Heart left ventricle (tissue), 13 donors: ENCODE results near the gene SCRN2.

Experiments used
- POLR2A ChIP-seq, 2 donors: fragments of 450-650 bp; IDR thresholded peaks; one replicate each; pipeline ENCODE4 v1.6.1; 2017; ENCODE audit warnings: antibody characterized with exemption in 2 of 2, mild to moderate bottlenecking in 2 of 2, moderate library complexity in 2 of 2
- TF ChIP-seq, protein P1 (sequence below), 12 donors: fragments of 200-600 bp; sonication (generic) in 4 of 12; IDR thresholded peaks; one replicate each; pipeline versions ENCODE4 v1.5.0 to v1.8.0; 2018 to 2022; ENCODE audit warnings: antibody characterized with exemption in 12 of 12, mild to moderate bottlenecking in 5 of 12
- donor health status: ischemic (EF 13 %, LVEDD 7.1; RV severe dilation, severe dysfunction).
- donor health status: DM: no; HTN: yes; CAD: no.
- donor health status: DM: no; HTN: no; CAD: no.
- donor health status: ischemic (EF 25% LVEDD 6.9; RV normal size, moderate dysfunction).
- donor health status: ischemic (EF 25% LVEDD 5.7; RV mildly dilated, moderate dysfunction).
- donor health status: ischemic (EF 35%, LVEDD 5.7; RV mildly dilated, moderate dysfunction).
- donor health status: nonischemic (EF 11% LVEDD 7.7; RV severe dilation, severe dysfunction).
- donor health status: DM: yes; HTN: yes; CAD: no.
- donor health status: PGD.
- donor health status: ischemic (EF 29% LVEDD 5.4; RV normal size, mild dysfunction).
- donor health status: nonischemic (EF 23%, LVEDD 6.1; RV moderate dilation, normal function).

DNA sequence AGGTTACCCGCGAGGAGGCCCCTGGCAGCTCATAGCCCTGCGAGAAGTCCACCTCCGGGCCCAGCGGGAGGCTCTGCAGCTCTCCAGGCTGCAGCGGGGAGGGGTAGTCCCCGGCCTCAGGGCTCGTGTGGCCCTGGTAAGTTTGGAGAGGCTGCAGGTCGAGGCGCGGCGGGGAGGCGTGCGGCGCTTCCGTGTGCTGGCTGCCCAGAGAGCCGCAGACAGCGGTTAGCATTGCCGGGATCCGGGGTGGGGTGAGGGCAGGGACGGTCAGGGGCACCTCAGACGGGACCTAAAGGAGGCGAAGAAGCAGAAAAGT is 7.1 kb upstream of the SCRN2 start:
- TF ChIP-seq POLR2A (IDR thresholded peaks at IDR 0.05) = no peak
- TF ChIP-seq, protein P1, sequence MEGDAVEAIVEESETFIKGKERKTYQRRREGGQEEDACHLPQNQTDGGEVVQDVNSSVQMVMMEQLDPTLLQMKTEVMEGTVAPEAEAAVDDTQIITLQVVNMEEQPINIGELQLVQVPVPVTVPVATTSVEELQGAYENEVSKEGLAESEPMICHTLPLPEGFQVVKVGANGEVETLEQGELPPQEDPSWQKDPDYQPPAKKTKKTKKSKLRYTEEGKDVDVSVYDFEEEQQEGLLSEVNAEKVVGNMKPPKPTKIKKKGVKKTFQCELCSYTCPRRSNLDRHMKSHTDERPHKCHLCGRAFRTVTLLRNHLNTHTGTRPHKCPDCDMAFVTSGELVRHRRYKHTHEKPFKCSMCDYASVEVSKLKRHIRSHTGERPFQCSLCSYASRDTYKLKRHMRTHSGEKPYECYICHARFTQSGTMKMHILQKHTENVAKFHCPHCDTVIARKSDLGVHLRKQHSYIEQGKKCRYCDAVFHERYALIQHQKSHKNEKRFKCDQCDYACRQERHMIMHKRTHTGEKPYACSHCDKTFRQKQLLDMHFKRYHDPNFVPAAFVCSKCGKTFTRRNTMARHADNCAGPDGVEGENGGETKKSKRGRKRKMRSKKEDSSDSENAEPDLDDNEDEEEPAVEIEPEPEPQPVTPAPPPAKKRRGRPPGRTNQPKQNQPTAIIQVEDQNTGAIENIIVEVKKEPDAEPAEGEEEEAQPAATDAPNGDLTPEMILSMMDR (IDR thresholded peaks at IDR 0.05) = no peak
